Suprapubic skin (tissue), 4 donors: ENCODE measurements around the gene NTSR1. TPM values are rescaled to one million over a fixed set of nuclear protein-coding genes. Genes with fewer than 3 reads are reported as not detected.

Experiments used
- DNase-seq, 2 donors: peaks; one replicate each; pipeline ENCODE4 v3.0.0-alpha.2; 2019; ENCODE audit warnings: low spot score in 2 of 2
- H3K27ac ChIP-seq: fragments of 200-600 bp; sonication (generic); one replicate; pipeline ENCODE4 v1.5.1; 2019
- H3K27me3 ChIP-seq: fragments of 200-600 bp; sonication (generic); one replicate; pipeline ENCODE4 v1.5.1; 2019
- H3K36me3 ChIP-seq: fragments of 200-600 bp; sonication (generic); one replicate; pipeline ENCODE4 v1.5.1; 2019
- H3K4me1 ChIP-seq: fragments of 200-600 bp; sonication (generic); one replicate; pipeline ENCODE4 v1.5.1; 2019
- H3K4me3 ChIP-seq: fragments of 200-600 bp; sonication (generic); one replicate; pipeline ENCODE4 v1.5.1; 2019; ENCODE audit warnings: mild to moderate bottlenecking
- H3K9me3 ChIP-seq: fragments of 200-600 bp; sonication (generic); one replicate; pipeline ENCODE4 v1.5.1; 2019
- CTCF ChIP-seq, 2 donors: fragments of 200-600 bp in 1 of 2; fragments of 450-650 bp in 1 of 2; sonication (generic) in 1 of 2; IDR thresholded peaks; one replicate each; pipeline ENCODE4 v1.5.1; 2016 to 2019; ENCODE audit warnings: antibody characterized with exemption in 2 of 2, mild to moderate bottlenecking in 1 of 2, moderate library complexity in 1 of 2
- EP300 ChIP-seq: sonication (generic); formaldehyde crosslinking; IDR thresholded peaks from one replicate; pipeline ENCODE4 v1.6.1; 2017; ENCODE audit warnings: antibody characterized with exemption
- POLR2A ChIP-seq, 2 donors: fragments of 450-650 bp; IDR thresholded peaks; one replicate each; pipeline ENCODE4 v1.6.1; 2017; ENCODE audit warnings: antibody characterized with exemption in 2 of 2, mild to moderate bottlenecking in 2 of 2, moderate library complexity in 2 of 2
- POLR2AphosphoS5 ChIP-seq, 3 donors: sonication (generic); formaldehyde crosslinking; IDR thresholded peaks; one replicate each; pipeline ENCODE4 v1.6.1; 2017; ENCODE audit warnings: antibody characterized with exemption in 3 of 3
- WGBS: methylation state at CpG from one replicate; pipeline ENCODE4 v1.1.5; 2018; 5-methylcytosine and 5-hydroxymethylcytosine counted together
- total RNA-seq, 4 donors: library from RNA; depleted of rRNA; stranded (reverse); fragments of >200 nt; gene quantifications; one replicate each; pipeline ENCODE4 v1.1.0, GENCODE V29; 2016

NTSR1 gene
- total RNA-seq, 4 donors from 2014 or later: 0.16 to 0.55 TPM; not detected in 2

GRCh38 chr20:62786157-62786556 is 77.5 kb downstream of the NTSR1 start:
- Histone ChIP-seq H3K4me3 (no peak overlapping the region), H3K9me3 (no peaks in the 10 kb centered on the region), H3K27ac (no peak overlapping the region), H3K36me3 (no peaks in the 10 kb centered on the region), H3K27me3 (peaks cover 16% of the 10 kb centered on the region), H3K4me1 (peaks cover 1% of the 10 kb centered on the region)
- DNase-seq: no peak
- 52% methylated on average over 6 of the region's 13 CpGs for WGBS
- TF ChIP-seq POLR2A (IDR thresholded peaks at IDR 0.05) (no peak), CTCF (IDR thresholded peaks at IDR 0.05) (no peak), POLR2AphosphoS5 (IDR thresholded peaks at IDR 0.05) (no peak), EP300 (no peak)

GRCh38 chr20:62787321-62787720 is 78.7 kb downstream of the NTSR1 start:
- Histone ChIP-seq H3K36me3 (no peaks in the 10 kb centered on the region), H3K27me3 (peaks cover 16% of the 10 kb centered on the region), H3K27ac (no peak overlapping the region), H3K9me3 (no peaks in the 10 kb centered on the region), H3K4me3 (no peak overlapping the region), H3K4me1 (peaks cover 7% of the 10 kb centered on the region)
- 76% methylated on average over 7 of the region's 7 CpGs for WGBS
- no peak for TF ChIP-seq POLR2A (IDR thresholded peaks at IDR 0.05)
- no peak for DNase-seq

- Histone ChIP-seq H3K27ac (no peak overlapping the region), H3K4me3 (no peak overlapping the region), H3K9me3 (no peaks in the 10 kb centered on the region), H3K27me3 (peaks cover 16% of the 10 kb centered on the region), H3K4me1 (peaks cover 7% of the 10 kb centered on the region), H3K36me3 (no peaks in the 10 kb centered on the region)
- DNase-seq: no peak
- WGBS: 60% methylated on average over 5 of the region's 5 CpGs
- TF ChIP-seq CTCF (IDR thresholded peaks at IDR 0.05) (no peak), EP300 (no peak)
These were observed 79.2 kb downstream of the NTSR1 start for GRCh38 chr20:62787866-62788265.

GRCh38 chr20:62788607-62789006 is 80.0 kb downstream of the NTSR1 start:
- Histone ChIP-seq H3K36me3 (no peaks in the 10 kb centered on the region), H3K4me3 (no peak overlapping the region), H3K27me3 (peaks cover 16% of the 10 kb centered on the region), H3K9me3 (no peaks in the 10 kb centered on the region), H3K4me1 (peaks cover 9% of the 10 kb centered on the region), H3K27ac (no peak overlapping the region)
- WGBS: 81% methylated on average over 7 of the region's 15 CpGs
- TF ChIP-seq CTCF (IDR thresholded peaks at IDR 0.05) (no peak), EP300 (no peak), POLR2AphosphoS5 (IDR thresholded peaks at IDR 0.05) (no peak), POLR2A (IDR thresholded peaks at IDR 0.05) (no peak)
- no peak for DNase-seq

GRCh38 chr20:62790075-62790474 is 81.4 kb downstream of the NTSR1 start:
- no peak for TF ChIP-seq POLR2A (IDR thresholded peaks at IDR 0.05)
- no peak for TF ChIP-seq CTCF (IDR thresholded peaks at IDR 0.05)
- TF ChIP-seq POLR2AphosphoS5 (IDR thresholded peaks at IDR 0.05): no peak
- TF ChIP-seq EP300: no peak
- H3K4me1 ChIP-seq: peaks cover 21% of the 10 kb centered on the region
- no peaks in the 10 kb centered on the region for H3K36me3 ChIP-seq
- no peak overlapping the region for H3K27ac ChIP-seq
- 80% methylated on average over 9 of the region's 12 CpGs for WGBS
- H3K9me3 ChIP-seq: no peaks in the 10 kb centered on the region
- no peak for DNase-seq
- peaks cover 16% of the 10 kb centered on the region for H3K27me3 ChIP-seq
- H3K4me3 ChIP-seq: no peak overlapping the region
